HUDEP-2 (cell line): ENCODE data around the gene PPOX.

Source experiments
- DNase-seq, 76 experiments: peaks; one replicate each; lab custom pipeline; 2025; ENCODE audit not compliant: unreplicated experiment in 76 of 76; lab: John Stamatoyannopoulos, UW

The PPOX gene

DNA sequence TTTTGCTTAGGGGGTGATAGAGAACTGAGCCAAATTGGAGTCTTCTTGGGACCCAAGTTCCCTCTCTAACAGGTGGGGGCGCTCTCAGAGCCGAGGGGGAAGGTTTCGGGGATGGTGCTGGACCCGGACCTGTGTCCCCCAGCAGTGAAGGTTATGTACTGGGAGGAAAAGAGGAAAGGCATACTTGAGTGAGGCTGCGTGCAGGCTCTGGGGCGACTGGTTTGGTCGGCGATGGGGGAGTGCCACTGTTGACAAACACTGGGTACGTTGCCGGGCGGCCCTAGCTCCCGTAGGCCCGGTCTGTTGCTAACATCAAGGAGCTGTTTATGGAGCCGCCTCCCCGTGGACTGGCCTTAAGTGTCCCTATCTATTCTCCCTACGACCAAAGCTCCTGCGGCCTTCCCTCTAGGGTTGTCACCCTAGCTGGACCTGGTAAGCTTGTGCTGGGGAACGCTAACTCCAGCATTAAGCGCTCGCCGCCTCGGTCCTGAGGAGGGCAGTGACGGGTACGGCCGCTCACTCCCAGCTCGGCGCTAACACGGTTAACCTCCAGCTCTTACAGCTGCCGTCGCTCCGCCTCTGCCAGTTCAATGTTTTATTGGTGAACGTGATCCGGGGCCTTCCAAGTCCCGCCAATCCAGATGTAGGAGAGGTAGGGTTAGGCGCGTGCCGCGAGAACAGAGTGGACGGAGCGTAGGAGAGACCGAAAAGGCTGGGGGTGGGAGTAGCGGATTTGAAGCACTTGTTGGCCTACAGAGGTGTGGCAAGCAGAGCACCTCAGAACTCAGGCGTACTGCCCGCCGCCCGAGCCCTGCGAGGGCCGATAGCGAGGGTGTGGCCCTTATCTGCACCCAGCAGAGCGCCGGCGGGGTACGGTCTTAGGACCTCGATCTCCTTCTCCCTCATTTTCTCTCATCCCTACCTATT, at the start of gene PPOX:
Gene PPOX, plus strand, starts transcription at position 685 of the 927 bp plus-strand sequence. CDS start 422 bp downstream, outside the sequence.
- peak; percentile 41 to 100 (median 99) for DNase-seq

DNA sequence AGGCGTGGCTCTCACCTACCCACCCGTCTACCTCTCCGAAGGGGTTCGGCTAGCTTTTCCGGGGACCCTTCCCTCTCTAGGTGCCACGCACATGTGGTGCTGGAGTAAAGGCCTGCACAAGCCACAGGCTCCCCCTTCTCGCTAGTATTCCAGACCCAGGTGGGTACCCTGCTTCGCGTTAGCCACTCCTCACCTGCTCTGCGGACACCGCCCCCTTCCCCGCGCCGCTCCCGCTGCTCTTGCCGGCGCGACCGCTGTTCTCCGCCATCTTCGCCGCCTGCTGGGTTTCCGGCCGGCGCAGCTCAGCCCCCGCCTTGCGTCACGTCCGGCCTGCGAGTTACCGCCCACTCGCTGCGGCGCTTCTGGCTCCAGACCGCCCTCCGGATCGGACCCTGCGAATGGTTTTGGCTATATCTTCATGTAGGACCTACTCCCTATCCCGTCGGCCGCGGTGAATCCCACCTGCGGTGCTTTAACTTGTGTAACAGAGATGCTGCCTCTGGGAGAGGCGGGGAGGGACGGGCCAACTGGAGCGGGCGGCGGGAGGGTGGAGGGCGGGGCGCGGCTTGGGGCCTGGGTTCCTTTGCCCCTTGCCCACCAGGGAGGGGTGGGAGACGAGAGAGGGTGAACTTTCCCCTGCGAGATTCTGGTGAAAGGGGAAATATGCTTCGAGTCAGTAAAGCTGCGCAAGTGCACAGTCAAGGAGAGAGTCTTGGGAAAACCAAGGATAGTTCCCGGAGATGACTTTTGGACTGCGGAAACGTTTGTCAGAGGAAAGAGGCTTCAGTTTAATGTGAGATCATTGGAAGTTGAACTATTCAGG, 48.3 kb upstream of the PPOX start, which contains the start of the genes NIT1 and PFDN2:
Gene NIT1, plus strand, starts transcription at position 347 of the 823 bp plus-strand sequence. Its CDS starts 72 bp downstream, at position 419.
Gene PFDN2, minus strand, starts transcription at position 279 of the 823 bp plus-strand sequence. Its CDS starts 11 bp downstream, at position 268.
- peak in 71 of 76 experiments; percentile 12 to 85 (median 61) for DNase-seq

DNA sequence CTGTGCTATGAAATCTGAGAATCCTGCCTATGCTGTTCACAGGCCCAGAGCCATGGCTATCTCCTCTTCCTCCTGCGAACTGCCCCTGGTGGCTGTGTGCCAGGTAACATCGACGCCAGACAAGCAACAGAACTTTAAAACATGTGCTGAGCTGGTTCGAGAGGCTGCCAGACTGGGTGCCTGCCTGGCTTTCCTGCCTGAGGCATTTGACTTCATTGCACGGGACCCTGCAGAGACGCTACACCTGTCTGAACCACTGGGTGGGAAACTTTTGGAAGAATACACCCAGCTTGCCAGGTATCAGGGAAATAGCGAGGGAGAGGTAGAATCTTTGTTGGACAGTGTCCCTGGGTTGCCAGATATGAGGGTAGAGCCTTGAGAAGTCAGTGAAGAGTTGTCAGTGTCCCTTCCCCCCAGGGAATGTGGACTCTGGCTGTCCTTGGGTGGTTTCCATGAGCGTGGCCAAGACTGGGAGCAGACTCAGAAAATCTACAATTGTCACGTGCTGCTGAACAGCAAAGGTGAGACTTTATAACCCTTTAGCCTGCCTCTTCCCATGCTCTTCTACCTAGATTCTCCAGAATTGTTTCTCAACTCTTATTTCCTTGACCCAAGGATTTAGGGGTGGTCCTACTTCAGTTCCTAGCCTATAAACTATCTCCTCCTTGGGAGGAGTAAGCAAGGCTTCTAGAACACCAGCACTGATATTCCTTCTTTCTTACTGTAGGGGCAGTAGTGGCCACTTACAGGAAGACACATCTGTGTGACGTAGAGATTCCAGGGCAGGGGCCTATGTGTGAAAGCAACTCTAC, 46.9 kb upstream of the PPOX start:
- peak in 73 of 76 experiments; percentile 18 to 74 (median 56) for DNase-seq

DNA sequence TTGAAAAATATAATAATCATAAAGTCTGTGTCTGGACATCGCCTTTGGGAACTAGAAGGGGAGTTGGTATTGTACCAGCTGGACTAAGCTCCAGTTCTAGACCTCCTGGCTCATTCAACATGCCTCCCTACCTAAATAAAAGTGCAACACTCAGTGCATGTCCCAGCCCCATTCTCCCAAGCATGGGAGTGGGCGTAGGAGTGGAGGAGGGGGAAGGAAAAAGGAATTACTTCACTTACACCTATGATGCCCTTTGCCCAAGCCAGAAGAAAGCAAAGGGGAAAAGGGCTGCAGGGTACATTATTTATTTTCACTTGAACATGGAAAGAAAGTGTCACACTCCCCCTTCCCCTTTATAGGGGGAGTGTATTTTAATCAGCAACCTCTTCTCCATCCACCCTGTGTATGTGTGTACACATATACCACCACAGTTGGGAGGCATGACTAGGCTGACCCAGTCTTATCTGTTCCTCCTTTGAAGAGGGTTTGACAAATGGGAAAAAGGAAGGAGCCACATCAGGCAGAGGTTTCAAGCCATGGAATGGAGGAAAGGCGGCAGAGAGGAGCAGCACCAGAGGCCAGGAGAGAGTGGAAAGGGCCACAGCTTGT, 45.1 kb upstream of the PPOX start:
- DNase-seq, result no peak

DNA sequence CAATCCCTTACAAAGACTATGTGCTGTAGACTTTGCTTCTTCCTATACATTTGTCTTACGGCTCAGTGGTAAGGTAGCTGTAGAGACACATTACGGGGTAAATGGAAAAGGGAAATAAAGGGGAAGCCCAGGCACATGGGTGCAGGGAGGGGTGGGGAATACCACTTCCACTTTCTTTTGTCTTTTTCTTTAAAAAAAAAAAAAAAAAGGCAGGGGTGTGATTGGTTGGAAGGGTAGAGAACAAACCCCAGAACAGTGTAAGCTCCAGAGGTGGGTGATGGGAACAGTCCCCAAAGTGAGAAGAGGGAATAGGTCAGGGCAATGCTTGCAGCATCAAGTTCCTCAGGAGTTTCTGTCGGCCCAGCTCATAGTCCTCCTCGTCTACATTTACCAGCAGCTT, 44.4 kb upstream of the PPOX start:
- DNase-seq, result no peak

DNA sequence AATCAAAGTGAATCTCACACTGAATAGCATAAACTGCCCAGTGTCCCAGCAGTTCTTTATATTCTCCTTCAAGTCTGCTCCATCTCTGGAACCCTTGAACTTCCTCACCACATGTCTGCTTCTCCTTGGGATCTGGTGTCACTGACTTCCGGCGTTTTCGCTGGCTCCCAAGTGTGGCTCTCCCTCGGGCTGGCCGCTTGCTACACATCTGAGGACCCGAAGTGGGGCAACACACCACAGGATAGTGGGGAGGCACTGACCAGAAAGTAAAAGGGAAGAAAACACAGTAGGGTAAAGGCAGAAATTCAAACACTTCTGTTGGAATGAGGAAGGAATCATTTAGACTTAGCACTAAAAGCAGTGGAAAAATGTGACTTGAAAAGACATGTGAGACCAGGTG, 43.3 kb upstream of the PPOX start:
- no peak for DNase-seq

DNA sequence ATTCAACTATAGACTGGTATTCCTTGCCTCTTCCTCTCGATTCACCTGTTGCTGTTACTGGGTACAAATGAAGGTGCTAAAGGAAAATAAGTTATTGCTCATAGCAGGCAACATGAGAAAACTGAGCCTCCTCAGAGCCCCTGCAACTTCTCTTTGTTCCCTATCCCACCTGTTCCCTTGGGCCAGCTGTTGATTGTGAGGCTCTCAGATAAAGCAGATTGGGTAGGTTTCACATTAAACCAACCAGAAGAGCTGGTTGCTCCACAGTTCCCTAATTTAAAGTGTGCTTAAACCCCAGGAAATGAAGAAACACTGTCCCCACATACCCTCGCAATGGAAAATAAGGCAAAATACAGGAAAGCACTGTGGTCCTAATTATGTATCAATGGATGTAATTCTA, 38.6 kb upstream of the PPOX start:
- no peak for DNase-seq

DNA sequence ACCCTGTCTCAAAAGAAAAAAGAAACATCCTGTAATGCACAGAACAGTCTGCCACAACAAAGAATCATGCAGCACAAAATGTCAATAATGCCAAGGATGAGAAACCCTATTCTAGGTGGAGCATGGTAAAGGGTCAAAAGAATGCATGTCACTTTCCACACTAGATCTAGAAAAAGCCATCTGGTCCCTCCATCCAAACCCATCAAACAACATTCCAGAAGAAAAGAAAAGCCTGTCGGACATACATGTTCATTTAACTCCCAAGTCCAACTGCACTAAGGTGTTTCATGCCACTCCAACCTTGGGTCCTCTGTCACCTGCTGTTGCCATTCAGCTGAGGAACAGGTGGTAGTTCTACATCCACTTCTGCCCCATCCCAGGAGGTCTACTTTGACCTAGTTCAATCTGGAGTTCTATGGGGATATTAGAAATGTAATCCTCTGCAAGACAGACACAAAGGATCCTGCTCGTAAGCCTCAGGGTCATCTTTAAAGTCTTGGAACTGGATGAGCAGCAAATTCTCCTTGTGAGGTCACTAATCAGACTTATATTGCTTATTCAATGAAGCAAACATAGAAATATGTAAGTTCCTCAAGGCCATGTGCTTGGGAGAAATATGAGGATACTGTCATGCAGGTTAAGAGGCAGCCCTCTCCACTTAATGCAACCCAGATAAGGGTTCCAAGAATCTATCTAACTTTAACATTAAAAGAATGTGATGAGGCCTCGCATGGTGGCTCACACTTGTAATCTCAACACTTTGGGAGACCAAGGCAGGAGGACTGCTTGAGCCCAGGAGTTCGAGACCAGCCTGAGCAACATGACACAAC, 37.4 kb upstream of the PPOX start:
- peak in 1 of 76 experiments; percentile 4 for DNase-seq

DNA sequence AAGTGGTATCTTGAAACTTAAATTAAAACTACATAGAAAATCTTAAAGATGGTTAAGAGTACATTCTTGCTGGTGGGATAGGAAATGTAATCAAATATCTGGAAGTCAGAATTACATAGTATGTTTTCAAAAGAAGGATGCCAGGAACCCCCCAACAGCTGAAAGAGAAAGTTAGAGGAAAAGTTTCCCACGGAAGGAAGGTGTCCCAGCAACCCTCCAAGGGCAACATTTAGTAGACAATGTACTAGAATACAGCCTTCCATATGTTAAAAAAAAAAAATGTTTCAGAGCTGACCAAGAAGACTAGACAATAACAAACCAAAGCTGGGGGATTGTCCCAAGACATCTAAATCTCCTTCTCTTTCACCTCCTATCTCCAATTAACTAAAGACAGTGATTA, 36.0 kb upstream of the PPOX start:
- DNase-seq, result no peak

DNA sequence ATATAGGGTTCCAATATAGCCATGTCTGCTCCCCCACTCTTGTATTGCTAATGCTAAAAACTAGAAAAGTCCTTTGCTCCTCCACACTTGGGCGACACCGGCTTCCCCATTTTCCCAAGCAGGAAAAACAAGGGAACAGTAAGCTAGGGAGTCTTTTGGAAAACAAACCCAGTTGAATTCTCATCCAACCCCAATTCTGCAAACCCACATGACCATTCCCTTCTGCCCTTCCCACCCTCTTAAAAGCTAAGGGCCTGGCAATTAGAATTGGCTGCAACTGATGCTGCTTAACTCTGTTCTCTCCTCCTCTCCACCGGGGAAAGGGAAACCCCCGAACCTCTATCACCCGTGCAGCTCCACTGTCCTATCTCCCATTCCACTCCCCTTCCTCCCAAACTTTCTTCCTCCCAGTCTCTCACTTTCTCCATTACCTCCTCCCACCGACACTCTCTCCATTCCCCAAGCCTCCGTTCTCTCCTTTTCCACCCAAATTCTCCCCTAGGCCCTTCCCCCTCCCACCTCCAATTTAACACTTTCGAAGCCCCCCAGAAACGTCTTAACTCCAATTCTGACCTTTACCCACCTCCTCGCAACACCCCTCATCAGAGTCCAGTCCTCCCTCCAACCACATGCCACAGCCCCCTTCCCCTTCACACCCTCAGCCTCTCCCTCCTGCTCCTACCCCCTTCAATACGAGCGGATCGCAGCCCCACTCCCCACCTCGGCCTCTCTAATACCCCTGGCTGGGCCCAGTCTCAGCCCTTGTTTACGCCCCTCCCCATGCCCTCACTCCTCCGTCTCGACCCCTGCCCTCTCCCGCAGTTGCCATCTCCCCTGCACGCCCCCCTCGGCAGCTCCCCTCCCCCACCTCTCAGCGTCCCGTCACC, 34.5 kb upstream of the PPOX start:
- DNase-seq, result peak in 1 of 76 experiments; percentile 44

DNA sequence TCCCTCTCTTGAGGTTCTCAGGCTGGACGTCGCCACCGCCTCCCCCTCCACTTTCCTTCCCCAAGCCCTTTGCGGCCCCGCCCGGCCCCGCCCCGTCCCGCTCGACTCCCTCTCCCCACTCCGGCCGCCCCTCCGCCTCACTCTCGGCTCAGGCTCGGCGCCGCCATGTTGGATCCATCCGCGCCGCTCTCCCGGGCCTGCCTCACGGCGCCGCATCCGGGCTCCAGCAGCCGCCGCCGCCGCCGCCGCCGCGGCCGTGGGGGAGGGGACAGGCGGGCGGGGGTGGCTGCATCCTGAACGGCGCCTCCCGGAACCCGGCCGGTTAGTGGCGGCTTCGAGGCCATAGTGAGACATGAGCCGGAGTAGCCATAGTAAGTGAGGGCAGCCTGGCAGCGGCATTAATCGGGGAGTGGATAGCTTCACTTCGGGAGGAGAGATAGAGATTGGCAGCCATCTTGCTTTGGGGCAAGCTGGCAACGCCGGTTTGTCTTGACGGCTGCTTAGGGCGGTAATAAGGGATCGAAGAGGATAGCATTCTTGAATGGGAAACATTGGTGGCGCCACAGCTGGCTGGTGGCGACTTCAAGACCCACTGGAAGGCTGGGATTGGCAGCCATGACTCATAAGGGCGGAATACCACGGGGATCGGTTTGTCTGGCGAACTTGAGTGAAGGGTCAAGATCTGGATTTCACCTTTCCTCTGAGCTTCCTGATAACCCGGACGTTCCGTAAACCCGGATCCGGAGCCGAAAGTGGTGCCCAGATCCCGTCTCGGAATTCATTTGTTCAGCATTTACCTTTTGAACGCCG, 33.6 kb upstream of the PPOX start, which contains the start of gene DEDD:
Gene DEDD, minus strand, starts transcription at position 258 of the 810 bp plus-strand sequence. CDS start 8,205 bp downstream, outside the sequence.
- peak; percentile 23 to 97 (median 90) for DNase-seq

DNA sequence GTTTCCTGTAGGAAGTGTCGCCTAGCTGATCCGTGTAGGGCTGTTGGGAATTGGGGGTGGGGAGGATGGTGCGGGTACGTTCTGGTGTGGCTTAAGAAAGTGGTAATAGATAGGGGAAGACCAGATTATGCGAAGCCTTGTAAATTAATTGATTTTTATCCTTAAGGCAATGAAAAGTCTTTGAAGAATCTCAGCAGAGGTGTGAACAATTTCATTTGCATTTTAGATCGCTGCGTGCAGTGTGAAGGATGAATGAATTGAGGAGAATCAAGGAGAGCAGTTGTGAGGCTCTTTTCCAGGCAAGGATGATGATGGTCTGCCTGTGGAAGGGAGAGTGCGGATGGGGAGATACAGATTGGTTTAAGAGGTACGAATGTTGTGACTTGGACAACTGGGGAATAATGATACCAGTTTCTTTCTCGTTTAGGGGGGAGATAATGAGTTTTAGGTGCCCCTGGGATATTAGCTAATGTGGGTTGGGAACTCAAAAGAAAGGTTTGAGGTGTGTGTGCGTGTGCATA, 32.9 kb upstream of the PPOX start:
- peak in 2 of 76 experiments; percentile 33 to 40 for DNase-seq

DNA sequence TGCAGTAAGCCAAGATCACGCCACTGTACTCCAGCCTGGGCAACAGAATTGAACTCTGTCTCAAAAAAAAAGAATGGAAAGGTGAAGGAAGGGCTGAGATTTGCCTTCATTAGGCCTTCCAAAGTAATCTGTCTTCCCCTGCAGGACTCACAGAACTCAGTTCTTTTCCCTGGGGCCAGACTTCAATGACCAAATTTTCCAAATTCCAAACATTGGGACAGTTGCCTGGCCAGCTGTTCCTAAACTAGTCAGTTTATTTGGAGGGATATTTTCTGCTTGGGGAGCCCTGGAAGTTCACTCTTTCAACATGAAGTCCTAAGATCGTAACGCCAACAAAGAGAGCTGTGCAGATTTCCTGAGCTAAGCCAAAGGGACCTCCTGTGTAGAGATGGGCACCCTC, 28.3 kb upstream of the PPOX start:
- DNase-seq, result no peak

DNA sequence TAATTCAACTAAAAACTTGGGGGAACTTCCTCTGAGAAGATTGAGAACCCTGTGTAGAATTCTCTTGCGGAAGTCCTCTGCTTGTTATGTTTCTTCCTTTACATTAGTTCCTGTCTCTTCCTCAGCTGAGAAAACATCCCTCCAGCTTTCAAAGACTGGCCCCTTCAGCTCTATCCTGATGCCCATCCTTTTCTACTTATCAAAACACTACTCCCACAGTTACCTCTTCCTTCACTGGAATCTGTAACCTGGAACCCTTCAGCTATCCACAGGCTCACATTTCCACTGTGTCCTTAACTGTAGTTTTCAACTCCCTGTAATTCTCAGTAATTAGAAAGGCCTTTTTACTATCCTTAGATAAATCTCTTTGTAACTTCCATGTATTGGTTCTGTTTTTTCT, 27.8 kb upstream of the PPOX start:
- no peak for DNase-seq

DNA sequence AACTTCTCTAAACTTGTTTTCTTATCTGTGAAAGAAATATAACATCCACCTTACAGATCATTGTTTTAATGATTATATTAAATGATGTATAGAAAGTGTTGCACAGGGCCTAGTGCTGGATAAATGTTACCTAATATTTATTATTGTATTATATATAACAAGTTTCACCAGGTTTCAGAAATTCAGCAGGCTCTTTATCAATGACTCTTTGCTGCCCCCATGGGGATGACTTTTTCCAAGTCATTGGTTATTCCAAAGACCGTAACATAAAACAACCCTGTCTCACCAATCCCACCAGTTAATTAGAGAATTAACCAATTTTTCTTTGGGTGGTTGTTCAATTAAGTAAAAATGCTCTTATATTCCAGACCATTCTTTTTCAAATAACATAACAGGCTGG, 26.5 kb upstream of the PPOX start:
- DNase-seq, result peak in 35 of 76 experiments; percentile 4 to 57 (median 27)

DNA sequence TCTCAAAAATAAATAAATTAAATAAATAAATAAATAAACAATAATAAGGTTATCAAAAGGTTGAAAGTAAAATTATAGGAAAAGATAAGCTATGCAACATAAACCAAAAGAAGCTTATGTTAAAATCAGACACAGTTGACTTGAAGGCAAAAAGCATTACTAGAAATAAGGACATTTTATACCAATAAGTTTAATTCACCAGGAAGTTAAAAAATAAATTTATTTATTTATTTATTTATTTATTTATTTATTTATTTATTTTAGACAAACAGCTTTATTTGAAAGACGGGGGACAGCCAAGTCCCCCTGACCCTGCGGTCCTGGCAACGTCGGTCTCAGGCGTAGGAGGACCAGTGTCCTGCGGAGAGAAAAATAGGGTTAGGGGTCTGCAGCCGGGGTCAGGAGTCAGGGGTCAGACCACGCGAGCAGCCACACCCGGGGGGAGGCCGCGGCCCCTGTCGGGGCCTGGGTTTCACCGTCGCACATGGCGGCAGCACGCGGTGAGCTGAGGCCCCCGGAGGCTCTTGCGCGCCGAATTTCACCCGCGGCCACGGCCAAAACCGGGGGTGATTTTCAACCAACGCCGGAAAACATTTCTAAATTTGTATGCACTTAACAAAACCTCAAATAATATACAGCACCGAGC, 25.3 kb upstream of the PPOX start:
- no peak for DNase-seq
